Measurements from ENCODE around the gene MAGED2.

GRCh38 chrX:54776987-54777672, 30.4 kb upstream of the MAGED2 start:
- TF ChIP-seq MXD4 (CRISPR knock-in tag; IDR thresholded peaks at IDR 0.05; ENCODE audit: borderline replicate concordance) (no peak), MAX (CRISPR knock-in tag; IDR thresholded peaks at IDR 0.05) (no peak), CBFB (CRISPR knock-in tag; IDR thresholded peaks at IDR 0.05; ENCODE audit: low read depth) (no peak), FOXJ3 (CRISPR knock-in tag; IDR thresholded peaks at IDR 0.05; ENCODE audit: borderline replicate concordance) (no peak)
- TF ChIP-seq, protein P1, sequence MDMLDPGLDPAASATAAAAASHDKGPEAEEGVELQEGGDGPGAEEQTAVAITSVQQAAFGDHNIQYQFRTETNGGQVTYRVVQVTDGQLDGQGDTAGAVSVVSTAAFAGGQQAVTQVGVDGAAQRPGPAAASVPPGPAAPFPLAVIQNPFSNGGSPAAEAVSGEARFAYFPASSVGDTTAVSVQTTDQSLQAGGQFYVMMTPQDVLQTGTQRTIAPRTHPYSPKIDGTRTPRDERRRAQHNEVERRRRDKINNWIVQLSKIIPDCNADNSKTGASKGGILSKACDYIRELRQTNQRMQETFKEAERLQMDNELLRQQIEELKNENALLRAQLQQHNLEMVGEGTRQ (CRISPR knock-in tag; IDR thresholded peaks at IDR 0.05), result no peak
- TF ChIP-seq, protein P2, sequence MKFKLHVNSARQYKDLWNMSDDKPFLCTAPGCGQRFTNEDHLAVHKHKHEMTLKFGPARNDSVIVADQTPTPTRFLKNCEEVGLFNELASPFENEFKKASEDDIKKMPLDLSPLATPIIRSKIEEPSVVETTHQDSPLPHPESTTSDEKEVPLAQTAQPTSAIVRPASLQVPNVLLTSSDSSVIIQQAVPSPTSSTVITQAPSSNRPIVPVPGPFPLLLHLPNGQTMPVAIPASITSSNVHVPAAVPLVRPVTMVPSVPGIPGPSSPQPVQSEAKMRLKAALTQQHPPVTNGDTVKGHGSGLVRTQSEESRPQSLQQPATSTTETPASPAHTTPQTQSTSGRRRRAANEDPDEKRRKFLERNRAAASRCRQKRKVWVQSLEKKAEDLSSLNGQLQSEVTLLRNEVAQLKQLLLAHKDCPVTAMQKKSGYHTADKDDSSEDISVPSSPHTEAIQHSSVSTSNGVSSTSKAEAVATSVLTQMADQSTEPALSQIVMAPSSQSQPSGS (CRISPR knock-in tag; IDR thresholded peaks at IDR 0.05; ENCODE audit: borderline replicate concordance, low read depth), result no peak

All from WTC11 (cell line).